ENCODE results near the gene HTRA1.

Gene HTRA1

GRCh38 chr10:122475100-122475499 is 13.7 kb downstream of the HTRA1 start:
- no peak for DNase-seq

DNA sequence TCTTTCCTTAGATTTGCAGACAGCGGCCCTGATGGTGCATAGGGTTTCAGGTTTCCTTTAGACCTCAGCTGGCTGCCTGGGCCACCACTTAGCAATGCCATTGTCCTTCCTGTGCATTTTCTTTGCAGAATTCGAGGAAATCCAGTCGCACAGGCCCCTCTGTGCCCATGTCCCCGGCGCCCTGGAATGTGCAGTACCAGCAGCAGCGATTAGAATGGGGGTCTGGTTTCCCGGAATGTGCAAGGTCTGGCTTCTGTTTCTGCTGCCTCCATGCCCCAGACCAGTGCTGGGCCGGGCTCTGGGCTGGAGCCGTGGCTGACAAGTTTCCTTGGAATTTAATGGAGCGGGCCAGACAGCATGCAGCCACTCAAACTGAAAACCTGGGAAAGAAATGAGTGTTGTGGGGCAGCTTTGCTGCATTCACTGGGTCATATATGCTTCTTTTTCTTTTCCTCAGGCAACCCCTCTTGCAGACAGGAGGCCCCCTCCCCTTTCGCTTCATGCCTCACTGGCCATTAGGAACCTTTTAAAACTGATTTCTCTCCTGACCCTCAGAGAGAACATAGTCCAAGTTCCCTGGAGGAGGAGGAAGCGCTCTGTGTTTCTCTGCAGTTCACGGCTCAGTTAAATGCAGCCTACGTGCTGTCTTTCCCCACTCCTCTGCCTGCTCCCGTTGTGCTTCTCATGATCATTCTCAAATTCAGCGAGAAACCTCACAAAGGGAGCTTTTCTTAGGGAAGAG is 14.4 kb downstream of the HTRA1 start:
- DNase-seq = no peak

DNA sequence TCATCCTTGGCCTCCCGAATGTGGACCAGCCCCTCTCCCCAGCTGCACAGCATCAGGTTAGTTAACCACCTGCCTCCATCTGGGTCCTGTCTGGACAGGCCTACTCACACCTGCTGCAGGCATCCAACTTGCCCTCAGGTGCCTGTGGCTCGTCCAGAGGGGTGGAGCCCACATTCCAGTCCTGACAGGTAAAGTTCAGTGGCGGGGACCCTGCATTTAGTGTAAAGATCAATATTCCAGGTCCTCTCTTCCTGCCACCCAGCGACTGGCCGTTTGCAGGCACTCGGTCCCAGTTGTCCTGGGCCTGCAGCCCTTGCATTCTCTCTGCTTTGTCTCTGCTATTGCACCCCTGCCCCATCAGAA is 15.0 kb downstream of the HTRA1 start:
- no peak for DNase-seq

DNA sequence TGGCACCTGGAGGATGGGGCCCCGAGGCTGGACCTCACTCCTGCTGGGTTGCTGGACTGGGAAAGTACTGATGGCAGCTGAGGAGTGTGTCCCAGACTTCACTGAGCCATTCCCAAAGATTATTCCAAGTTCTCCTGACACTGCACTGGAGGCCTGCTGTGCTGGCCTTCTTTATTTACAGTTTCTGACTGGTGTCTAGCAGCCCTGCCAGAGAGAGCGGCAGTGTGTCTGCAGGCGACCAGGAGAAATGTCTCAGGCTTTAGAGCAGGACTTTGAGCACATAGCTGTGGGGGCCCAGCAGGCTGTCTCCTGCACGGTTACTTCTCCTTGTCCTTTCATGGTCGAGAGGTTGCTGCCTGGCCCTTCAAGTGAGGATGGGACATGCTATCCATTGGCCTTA is 16.1 kb downstream of the HTRA1 start:
- DNase-seq = no peak

- no peak for DNase-seq
Measured at GRCh38 chr10:122478971-122479370, 17.6 kb downstream of the HTRA1 start.

- DNase-seq = no peak
Measured at GRCh38 chr10:122480146-122480833, 18.9 kb downstream of the HTRA1 start.

GRCh38 chr10:122481296-122482056 is 20.1 kb downstream of the HTRA1 start:
- no peak for DNase-seq

DNA sequence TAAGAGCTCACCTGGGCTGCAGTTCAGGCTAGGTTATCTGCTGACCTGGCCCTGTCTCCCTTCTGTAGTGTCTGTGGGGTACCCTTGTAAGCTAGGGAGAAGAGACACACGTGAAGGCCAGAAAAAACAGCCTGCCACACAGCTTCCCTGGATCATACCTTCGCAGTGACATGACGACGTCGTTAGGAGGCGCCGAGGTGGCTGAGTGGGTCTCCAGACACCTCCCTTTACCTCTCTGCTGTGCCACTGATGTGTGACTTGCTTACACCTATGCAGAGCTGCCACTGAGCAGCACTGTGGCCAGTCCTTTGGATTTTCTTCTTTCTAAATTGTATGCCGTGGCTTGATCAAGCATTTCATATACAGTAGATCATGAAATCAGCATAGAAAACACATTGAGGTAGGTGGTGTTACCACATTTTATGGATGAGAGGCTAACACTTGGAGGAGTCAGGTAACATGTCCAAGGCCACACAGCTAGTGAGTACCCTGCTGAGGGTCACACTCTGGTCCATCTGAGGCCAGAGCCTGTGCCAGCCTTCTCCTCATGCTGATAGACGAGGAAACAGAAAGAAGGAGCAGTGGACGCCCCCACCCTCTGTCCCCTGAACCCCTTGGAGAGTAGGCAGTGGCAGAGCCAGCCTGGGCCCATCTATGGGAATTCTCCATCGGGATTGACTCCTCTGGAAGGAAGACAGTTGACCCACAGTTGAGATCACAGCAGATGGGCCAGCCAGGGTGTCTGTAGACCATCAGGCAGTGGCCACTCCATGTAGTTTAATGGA is 23.1 kb downstream of the HTRA1 start:
- DNase-seq = no peak

DNA sequence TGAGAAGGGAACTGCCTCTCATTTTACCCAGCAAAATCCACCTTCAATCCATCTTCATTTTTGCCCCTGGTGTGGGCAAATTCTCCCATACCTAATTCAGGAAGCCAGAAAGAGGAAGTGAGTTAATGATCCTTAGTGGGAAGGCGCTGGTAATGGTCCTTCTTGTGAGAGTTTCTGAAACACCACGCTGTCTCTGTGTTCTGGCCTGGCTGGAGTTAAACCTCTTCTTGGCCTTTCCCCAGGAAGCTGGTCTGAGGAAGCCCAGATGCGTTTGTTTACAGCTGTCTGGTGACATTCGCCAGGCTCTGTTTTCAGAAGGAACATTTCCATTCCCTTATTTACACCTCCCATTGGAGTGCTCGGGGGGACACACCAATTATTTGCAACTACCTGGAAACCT is 24.3 kb downstream of the HTRA1 start:
- no peak for DNase-seq

DNA sequence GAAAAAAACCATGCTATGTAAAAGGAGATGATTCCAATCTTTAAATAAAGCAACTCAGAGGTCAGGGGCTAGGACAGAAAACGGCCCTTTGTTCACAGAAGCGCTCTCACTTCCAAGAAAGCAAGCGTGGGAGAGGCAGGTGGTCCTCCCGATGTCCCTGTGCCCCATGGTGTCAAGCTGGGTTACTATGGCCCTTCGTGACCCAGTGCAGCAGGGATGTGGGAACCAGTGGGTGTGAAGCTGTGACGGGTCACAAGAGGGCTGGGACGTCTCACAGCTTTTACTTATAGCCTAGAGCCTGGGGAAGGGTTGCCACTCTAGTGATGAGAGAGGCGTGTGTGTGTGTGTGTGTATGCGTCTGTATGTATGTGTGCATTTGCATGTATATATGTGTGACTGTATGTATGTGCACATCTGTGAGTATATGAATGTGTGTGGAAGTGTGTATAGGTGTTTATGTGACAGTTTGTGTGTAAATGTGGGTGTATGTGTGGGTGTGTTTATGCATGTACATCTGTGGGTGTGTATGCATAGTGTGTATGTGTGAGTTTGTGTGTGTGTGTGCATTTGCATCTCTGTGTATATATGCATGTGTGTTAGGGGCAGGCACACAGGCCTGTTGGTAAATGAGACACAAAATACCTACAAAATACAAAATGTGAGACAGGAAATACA is 25.2 kb downstream of the HTRA1 start:
- DNase-seq = no peak

- DNase-seq = no peak
Measured at GRCh38 chr10:122487174-122487765, 25.9 kb downstream of the HTRA1 start.

DNA sequence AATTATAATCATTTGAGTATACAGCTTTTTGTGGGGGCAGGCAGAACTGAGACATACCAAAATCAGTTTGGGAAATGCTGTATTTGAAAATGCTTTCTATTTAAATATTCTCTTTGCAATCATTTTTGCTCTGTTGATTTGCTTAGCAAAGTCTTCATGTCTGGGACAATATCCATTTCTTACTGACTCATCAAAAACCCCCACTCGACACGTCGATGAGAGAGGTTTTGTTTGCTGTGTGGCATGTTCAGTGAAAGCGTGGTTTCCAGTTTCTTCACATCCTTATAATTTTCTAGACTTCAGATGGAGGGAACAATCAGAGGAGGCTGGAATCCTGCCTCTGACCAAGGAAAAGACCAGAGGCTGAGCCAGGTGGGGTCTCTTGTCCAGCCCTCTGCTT is 28.9 kb downstream of the HTRA1 start:
- no peak for DNase-seq

DNA sequence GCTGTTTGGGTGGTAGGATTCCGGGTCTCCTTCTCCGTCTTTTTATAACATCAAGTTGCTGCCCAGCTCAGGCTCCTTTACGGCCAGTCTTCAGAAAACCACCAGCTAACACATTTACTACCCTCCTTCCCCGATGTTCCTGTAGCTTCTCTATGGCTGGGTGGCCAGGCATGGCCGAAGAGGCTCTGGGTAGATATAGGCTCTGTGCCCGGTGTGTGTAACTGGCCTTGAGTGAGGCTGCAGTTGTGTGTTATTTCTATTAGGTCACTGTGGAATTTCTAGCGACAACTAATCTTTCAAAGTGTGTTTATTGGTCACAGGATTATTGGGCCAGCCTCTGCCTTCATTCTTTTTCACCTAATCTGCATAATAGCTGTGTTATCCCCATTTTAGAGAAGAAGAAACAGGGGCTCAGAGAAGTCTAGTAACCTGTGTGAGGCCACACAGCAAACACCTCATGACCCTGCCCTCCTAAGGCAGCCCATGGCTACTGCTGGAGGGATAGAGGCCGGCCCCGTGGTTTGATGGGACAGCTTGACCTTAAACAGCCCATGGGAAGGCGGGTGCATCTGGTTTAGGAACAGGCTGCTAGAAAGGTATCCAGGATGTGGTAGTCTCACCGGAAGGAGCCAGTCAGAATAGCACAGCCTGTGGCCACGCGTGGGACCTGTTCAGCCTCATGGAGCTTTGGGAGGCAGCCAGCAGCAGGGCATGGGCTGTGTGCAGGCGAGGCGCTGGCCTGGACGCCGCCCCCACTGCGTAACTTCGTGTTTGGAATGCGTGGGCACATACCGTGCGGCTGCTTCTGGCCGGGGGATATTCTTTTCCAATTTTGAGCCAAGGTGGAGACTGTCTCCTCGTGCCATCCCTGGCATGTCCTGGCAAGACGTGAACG is 29.7 kb downstream of the HTRA1 start:
- peak; percentile 49 to 63 for DNase-seq

DNA sequence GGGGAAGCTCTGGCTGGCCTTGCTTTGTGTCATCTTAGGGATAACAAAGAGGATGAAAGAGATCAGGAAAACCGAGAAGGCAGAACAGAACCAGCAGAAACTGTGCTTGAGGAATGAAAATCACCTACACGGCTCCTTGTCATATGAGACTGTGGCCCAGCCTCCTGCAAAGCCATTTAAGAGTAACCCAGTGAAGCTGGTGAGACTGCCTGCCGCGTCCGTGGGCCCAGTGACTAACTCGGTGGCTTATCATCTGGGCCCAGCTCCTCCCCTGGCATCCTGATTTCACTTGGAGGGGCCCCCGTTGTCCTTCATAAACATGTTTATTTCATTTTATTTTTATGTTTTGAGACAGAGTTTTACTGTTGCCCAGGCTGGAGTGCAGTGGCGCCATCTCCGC is 30.7 kb downstream of the HTRA1 start:
- peak; percentile 13 for DNase-seq

- no peak for DNase-seq
Measured at GRCh38 chr10:122492999-122493481, 31.7 kb downstream of the HTRA1 start.

DNA sequence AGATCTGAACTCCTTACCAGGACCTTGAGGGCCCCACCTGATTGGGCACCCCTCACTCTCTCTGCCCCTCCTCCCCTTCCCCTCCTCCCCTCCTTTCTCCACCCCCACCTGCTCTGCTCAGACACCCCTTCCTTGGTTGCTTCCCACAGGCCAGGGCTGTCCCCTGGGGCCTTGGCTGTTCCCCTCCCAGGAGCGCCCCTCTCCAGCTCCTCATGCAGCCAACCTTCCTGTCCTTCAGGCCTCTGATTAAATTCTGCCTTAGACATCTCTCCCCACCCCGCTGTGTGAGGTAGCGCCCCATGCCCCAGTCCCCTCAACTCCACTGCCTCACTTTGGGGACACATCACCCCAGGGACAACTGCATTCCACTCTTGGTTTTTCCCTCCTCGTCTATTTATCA is 32.4 kb downstream of the HTRA1 start:
- no peak for DNase-seq

DNA sequence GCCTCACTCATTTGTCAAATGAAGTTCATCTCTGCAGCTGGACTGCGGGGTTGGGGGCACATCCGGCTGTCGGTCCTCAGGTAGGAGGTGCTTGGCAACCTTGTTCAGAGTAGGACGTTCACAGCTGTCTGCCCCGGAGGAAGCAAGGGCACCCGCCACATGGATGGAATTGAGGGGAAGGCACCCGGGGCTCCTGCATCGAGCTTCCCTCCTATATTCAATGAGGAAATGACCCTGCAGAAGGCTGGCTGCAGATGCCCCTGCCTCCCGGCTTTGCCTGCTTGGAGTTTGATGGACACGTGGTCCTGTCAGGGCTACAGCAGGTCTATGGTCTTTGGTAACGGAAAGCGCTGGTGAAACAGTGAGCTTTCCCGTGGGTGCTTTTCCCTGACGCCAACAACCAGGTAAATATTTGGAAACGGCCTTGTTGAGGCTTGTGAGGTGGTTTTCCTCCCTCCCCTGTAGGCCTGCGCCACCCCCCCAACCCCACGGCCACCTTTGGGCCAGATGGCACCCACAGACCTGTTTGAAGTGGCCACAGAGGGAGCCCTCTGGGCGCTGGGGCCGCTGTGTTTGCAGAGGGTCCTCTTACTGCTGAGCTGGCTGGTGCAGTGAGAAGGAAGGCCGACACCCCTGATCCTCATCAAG is 32.9 kb downstream of the HTRA1 start:
- no peak for DNase-seq

DNA sequence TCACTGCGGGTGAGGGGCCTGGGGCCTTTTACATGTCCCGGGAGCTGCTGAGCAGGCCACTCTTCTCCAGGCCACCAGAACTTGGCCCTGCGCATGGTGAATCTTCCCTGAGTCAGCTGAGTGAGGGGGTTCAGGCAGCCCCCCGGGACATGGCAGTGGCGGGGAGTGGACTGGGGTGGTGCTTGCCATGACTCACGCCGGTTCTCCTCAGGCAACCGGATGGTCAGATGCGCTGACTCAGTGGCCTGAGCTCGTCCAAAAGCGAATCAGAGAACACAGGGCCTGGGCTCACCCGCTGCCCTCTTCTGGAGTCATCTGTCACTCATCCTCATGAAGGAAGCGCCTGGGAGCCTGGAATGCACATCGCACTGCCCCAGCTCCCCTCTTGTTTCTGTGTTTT is 33.5 kb downstream of the HTRA1 start:
- DNase-seq = no peak

- DNase-seq = peak in 1 of 2 experiments; percentile 10
Measured at GRCh38 chr10:122495406-122496340, 34.3 kb downstream of the HTRA1 start.
